SHP77 (cell line): ENCODE data around the gene CA5A.
"Not testable (repeated sequence)": the region's sequence is repeated elsewhere in the genome, so short reads cannot be mapped to it uniquely, and the experiment has no call there.

Source experiments
- DNase-seq, 2 experiments: peaks; one replicate each; lab custom pipeline; 2025; lab: John Stamatoyannopoulos, UW

The CA5A gene

DNA sequence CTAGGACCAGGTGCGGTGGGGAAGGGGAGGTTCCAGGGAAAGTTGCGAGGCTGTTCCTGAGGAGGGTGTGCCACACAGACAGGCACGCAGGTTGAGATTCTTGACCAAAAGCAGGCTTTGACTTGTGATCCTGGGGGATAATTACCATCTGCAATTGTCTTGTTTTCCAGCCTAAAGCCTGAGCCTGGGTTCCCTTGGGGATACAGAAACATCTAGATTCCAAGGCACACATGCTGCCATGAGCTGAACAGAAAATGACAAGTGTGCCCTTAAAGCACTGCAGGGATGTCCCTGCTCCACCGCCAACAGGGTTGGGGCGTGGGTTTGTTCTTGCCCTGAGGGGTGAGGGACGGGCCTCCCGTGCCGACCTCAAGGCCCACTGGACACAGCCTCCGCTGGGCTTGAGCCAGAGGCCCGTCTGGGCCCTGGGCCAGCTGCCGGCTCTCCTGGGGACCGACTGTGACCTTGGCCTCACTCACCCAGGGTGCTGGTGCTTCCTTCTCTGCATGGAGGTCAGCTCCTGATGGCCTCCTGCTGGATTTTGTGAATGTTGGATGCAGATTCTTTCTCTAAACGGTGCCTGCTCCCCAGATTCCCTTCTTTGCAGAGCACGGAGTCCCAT lies 14.0 kb downstream of the CA5A start:
- DNase-seq: no peak

DNA sequence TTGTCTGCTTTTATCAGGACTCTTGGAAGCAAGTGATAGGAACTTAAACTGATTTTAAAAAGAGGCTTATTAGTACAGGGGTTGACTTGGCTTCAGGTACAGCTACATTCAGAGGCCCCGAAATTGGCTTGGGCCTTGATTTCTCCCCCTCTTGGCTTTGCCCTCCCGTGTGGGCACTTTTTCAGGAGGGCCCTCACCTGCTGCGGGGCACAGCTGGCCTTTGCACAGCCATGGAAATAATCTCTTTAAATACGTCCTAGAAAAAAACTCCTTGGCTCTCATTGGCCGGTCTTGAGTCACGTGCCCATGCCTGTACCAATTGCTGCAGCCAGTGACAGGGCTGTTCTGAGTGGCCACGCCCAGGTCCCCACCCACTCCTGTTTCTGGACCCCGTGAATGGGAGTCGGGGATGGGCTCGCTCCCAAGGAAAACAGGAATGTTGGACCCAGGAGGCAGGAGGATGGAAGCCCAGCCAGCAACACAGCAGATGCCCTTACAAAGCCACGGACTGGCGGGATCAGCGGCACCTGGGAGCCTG lies 15.0 kb downstream of the CA5A start:
- peak; percentile 95 to 96 for DNase-seq

DNA sequence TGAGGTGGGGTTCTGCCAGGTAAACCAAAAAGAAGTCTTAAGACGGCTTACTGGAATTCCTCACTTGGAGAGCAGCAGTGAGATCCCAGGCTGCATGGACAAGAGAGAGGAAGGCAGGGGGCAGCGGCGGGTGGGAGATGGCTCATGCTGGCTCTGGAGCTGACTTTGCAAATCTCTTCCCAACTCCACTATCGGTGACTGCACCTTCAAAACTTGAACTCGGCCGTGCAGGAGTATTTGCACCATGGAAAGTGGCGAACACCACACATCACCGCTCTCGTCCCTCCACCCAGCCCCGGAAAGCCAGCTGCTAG lies 16.7 kb downstream of the CA5A start:
- DNase-seq: no peak

DNA sequence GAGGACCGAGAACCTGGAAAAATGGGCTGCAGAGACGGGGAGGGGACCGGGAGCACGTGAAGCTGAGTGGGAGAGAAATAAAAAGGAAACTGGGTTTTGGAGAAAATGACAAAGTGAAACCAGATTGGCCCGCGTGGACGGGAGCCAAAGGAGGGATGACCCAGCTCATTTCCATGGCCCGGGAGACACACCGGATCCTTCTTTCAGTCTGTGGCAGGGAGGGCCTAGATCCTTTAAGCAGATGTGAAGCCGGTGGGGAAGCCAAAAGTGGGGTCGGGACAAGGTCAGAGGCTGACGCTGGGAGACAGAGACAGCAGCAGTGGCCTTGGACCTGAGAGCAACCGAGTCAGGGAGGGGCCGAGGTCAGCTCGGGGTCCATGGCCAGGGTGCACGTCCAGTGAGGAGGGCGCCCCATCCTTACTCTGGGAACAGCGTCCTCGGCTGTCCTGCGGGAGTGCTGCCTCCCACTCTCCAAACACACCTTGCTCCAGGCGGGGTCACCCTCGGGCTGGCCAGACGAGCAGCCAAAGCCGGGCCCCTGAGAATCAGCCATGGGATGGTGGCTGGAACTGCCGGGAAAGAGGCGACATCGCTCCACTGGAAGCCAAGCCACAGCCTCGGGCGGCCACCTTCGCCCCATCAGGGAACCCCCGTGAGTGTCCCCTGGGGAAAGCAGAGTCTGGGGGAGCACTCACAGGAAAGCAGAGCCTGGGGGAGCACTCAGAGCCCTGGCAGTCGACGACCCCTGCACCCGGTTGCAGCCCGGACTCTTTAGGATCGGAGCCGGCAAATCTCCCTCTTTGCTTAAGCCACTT lies 17.3 kb downstream of the CA5A start:
- DNase-seq: no peak

DNA sequence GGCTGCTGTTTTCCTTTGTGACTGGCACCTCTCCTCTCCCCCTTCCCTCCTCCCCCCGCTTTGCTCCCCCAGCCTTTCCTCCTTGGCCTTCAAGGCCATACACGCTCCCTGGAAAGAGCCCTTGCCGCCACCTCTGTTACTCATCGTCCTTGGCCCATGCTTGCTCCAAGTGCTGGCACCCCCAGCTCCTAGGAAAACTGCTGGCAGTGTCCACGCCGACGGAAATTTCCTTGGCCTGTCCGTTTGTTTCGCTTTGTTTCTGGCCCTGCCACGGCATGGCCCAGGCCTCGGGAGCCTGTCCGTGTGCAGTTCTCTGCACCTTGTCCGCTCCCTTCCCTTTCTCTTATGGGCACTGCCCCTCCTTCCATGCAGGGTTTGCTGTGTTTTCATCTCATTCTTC lies 18.0 kb downstream of the CA5A start:
- no peak for DNase-seq

DNA sequence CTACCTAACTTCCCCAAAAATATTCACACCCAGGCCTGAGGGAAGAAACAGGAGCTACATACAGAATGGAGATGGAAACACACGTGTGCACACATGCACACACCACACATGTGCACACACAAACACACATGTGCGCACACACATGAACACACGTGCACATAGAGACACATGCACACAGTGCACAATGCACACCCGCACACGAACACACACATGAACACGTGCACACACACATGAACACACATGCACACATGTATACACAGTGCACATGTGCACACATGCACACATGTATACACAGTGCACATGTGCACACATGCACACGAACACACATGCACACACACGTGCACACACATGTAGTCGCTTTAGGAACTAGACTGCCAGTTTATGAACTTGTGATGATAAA lies 18.8 kb downstream of the CA5A start:
- DNase-seq: no peak

DNA sequence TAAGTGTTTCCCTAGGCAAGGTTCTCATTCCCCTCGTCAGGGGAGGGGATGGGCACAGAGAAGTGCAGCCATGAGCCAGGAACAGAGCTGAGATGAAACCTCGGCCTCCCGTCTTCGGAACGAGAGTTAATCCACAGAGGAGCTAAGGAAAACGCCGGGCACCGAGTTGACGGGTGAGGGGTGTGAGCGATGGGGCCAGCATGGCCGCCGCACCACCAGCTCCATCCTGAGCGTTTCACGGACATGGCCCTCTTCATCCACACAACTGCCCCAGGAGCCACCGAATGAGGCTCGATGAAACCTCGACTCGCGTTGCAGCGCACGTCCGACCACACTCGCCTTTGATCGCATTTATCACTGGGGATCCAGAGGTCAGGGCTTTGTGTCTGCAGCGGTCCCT lies 21.5 kb downstream of the CA5A start:
- no peak for DNase-seq

DNA sequence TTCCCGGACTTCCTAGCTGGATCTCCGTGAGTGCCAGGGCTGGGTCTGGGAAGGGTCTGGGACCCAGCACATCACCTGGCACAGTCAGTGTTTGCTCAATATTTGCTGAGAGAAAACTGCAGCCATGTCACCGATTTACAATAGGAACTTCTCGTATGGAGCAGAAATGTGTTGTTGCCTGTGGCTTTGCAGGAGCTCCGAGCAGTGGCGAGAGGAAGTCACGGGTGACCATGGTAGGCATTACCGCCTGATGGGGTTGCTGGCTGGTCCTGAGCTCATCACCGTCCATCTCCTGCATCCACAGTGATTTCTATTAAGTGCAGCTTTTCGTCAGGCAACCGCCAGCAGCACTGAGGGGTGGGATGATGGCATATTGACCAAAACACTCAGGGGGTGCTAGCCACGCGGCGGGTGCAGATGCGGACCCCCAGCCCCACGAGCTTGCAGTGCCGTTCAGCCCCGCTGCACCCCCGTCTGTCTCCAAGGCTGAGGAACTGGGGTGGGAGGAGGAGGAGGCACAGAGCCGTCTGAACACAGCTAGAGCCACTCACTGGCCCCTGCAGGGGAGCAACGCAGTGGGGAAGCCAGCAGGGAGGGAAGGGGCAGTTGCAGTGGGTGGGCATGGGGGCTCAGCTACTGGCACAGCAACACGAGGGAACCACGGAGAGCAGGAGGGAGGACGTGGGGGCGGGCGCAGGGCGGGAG lies 22.2 kb downstream of the CA5A start:
- not testable (repeated sequence) for DNase-seq

DNA sequence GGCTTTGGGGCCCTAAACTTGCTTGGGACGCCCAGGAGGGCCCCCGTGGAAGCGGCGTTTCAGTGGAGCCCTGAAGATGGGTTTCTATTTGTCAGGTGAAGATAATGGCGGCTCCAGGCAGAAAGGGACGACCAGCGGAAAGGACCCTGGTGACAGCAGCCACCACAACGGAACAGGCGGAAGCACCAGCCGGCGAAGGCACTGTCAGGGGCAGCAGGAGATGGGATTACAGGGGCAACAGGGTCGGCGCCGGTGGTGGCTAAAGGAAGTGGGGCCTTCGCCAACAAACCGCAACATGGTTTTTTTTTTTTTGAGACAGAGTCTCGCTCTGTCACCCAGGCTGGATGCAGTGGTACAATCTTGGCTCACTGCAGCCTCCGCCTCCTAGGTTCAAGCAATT lies 23.6 kb downstream of the CA5A start:
- DNase-seq: not testable (repeated sequence)

DNA sequence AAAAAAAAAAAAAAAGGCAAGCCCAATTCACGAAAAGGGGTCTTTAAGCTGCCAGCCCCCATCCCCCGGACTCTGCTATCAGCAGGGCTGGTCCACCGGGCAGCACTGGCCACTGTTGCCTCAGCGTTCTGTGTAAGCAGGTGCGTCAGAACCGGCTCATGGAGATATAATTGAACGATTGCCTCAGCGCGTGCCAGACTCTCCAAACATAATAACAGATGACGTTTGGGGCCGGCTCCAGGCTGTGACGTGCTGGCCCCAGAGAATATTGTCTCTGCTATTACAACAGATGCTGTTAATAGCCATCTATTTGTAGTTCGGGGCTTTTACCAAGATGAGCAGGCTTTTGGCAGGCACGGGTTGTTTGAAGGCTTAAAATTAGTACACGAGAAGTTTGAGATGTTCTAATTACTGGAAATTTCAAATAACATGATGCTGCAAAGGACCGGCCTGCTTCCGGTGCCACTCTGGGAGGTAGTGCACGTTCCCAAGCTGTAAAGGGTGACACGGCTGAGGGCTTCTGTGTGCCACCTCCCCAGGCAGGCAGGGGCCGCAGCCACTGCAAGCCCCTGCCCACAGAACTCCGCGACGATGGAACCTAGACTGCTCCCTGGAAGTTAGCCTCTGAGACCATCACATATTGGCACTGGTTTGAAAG lies 25.1 kb downstream of the CA5A start:
- peak; percentile 97 to 98 for DNase-seq

DNA sequence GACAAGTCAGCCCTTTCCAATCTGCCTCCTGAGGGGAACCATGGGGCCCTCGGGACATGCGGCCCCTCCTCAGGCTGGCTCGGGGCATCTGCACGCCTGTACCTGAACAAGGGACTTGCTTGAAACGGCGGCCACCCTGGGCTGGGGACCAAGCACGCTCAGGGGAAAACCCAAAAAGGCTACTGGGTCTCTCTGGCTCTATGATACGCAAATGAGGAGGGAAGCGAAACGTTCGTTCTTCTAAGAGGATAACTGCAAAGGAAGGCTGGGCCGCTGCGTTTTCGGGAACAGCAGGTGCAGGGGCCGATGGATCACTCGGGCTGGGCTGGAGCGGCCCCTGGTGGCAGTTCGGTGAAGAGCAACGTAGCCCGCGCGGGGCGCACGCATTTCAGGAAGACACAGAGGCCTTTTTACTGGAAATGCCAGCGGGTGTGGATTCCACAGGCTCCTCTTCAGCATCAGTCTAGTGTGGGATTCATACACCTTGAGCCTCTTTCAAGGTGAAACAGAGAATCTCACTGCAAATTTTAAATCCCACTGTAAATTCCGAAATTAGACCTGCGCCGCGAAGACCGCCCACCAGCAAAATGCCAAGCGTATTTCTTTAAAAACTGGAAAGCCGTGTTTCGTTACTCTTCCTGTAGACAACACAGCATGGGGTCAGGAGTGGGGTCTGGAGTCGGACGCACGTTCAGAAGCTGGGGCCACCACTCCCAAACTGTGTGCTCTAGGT lies 27.0 kb downstream of the CA5A start:
- DNase-seq: peak; percentile 69 to 78

DNA sequence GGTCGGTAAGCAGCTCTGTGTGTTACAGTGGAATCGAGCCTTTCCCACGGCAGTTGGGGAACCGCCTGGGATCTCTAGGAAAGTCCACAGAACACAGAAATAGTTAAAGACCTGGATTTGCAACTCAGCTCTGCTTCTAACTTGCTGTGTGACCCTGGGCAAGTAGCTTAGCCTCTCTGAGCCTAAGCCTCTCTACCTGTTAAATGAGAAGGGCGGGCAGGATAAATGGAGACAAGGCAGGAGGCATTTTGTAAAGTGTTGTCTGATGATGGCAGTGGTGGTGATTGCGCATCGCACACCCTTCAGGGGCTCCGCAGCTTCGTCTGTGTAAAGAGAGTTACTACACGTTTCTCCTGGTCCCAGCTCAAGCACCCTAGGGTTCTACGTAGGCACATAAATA lies 28.2 kb downstream of the CA5A start:
- DNase-seq: not testable (repeated sequence)

DNA sequence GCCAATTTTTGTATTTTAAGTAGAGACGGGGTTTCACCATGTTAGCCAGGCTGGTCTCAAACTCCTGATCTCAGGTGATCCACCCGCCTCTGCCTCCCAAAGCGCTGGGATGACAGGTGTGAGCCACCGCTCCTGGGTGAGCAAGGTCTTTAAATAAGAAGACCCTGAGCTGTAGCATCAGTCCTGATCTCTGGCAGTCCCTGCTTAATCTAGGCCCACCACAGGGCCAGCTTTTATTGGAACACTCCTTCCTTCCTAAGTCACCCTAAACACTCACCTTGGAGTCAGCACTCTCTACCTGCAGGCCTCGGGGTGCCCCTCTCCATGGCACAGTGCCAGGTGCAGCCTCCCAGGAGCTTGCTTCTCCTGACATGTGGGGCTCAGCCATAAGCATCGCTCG lies 30.8 kb downstream of the CA5A start:
- DNase-seq: not testable (repeated sequence)

DNA sequence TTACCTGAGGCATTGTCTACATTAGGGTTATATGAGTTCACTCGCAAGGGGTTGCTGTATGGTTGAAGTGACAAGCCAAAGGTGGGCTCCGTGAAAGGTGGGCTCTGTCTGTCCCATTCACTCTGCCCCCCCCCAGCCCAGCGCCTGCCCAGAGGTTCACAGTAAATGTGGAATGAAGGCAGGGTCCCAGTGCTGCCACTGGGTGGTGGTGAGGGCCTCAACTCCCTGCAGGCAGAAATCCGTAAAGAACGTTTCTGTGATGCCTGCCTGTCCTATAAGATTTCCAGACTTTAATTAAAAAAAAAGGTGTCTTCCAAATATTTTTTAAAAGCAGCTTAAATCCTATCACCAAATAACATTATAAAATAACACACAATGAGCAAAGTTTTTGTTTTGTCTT lies 31.4 kb downstream of the CA5A start:
- not testable (repeated sequence) for DNase-seq

DNA sequence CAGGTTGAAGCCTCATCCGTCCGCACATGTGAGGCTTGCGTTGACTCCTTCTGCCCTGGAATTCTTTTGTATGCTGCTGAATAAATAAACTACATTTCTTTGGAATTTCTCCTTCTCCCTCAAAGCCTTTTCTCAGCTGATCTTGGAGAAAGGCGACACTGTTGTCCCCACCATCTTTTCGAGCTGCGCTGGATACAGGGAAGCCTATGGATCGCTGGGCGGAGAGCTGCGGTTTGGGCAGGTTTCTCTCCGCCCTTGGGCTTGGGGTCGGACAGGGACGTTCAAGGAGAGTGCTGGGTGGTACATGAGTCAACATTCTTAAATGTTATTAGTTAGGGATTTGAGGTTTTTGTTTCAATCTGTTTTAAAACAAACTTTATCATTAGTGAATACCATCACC lies 35.8 kb downstream of the CA5A start:
- not testable (repeated sequence) for DNase-seq

DNA sequence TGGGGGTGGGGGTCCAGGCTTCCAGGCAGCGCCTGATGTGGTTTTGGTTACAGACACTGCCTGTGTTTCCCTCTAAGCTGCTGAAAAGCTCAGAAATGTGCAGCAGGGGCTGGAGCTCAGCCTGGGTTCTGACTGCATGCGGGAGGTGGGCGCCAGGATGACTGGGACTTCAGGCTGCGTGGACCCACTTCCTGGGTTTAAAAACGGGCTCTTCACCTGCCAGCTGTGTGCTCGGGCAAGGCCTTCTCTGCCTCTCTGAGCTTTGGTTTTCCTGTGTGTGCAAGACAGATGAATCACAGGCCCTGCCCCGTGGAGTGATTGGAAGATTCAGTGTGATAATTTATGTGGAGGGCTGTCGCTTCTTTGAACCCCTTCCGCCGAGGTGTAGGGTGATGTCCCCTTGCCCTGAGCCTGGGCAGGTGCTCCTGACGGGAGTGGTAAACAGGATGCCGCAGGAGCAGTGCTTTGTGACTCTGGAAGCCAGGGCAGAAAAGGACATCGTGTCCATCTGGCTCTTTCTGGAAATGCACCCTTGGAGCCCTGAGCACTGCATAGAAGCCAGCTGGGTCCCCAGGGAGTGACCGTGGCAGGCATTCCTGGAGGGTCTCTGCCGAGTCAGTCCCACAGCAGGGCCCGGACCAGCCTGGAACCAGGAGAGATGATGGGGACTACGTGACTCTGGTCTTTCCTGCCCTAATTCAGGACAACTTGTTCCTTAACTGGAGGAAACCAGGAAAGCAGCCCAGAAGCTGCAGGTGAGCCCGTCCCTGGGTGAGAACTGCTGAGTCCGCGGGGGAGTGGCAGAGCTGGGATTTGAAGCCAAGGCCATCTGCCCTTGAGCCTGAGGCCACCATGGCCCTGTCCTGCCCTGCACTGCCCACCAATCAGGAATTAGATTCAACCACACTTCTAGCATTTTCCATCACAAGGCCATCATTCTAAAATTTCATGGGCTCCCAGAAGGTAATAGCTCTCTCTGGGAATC lies 38.5 kb downstream of the CA5A start:
- no peak for DNase-seq

DNA sequence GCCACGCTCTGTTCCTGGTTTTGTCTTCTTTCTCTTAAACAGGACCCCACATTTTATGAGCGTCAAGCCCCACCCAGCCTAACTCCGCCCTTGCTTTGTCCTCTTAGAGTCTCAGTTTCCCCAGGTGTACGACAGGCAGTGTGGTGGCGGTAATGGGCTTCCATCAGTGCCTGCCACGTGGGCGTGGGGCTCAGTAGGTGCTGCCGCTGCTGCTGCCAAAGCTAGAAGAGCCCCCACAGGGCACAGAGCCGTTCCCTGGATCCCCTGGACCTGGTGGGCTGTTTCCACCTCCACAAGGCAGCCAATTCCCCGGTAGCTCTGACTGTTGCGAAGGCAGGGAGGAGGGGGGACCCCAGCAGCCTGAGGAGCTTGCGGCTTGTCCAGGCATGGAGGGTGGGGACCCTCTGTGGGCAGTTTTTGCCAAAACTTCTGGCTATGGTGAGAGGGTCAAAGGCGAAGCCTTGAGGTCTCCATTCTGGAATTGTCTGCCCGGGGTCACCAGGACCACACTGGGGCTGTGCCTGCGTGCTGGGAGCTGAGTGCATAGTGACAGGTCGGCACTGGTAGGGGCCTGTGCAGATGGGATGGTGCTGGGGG lies 39.3 kb downstream of the CA5A start:
- not testable (repeated sequence) for DNase-seq

DNA sequence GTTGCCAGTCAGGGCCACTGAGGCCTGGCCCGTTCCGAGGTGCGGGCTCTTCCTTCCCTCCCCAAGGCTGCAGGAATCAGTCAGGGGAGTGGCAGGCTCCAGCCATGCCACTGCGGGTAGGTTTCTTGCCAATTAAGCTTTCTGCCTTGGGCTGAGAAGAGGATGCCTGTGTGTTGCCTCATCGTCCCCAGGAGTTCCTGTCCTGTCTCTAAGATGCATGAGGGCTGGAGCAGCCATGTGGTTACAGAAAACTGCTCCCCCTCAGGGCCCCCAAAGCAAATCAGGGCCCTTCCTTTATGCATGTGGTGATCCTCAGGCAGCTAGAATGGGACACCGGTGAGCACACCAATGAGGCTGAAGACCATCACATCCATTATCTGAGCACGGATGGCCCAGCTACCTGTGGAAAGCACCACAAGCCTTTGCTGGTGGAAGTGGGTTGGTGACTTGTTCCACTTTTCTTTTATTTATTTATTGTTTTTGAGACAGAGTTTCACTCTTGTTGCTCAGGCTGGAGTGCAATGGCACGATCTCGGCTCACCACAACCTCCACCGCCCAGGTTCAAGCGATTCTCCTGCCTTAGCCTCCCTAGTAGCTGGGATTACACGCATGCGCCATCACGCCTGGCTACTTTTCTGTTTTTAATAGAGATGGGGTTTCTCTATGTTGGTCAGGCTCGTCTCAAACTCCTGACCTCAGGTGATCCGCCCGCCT lies 40.0 kb downstream of the CA5A start:
- DNase-seq: not testable (repeated sequence)

DNA sequence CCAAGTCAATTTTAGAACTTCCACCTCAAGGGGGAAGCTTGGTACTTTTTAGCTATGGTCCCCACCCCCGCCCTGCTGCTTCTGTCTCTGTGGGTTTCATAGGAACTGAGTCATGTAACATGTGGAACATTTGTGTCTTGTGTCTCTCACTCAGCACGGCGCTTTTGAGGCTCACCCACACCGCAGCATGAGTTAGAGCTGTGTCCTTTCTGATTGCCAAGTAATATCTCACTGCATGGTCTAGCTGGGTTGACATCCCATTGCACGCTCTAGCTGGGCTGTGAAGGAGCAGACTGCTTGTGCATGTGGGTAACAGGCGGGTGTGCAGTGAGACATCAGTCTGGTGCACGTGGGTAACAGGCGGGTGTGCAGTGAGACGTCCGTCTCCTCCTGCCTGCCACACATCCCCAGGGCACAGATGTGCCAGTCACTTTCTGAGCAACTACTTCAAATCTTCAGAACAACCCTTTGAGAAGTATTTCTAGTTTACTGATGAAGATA lies 40.6 kb downstream of the CA5A start:
- no peak for DNase-seq
